PC-3 (cell line): Measurements from ENCODE around the gene PLEKHG3.

Experiments used
- EZH2 ChIP-seq: fragments of 300-600 bp; sonication (generic); IDR thresholded peaks from one replicate; pipeline ENCODE4 v1.6.1; 2017; ENCODE audit warnings: antibody characterized with exemption, mild to moderate bottlenecking, low read length; ENCODE audit not compliant: unreplicated experiment
- EZH2phosphoT487 ChIP-seq: fragments of 300-600 bp; sonication (generic); IDR thresholded peaks from 2 replicates; pipeline ENCODE4 v1.6.1; 2018; ENCODE audit warnings: mild to moderate bottlenecking, antibody characterized with exemption, low read length, borderline replicate concordance
- TF ChIP-seq, protein P1 (sequence below): fragments of 300-600 bp; sonication (generic); conservative IDR thresholded peaks from 2 replicates; pipeline ENCODE4 v1.5.1; 2017; ENCODE audit warnings: antibody characterized with exemption, low read depth, mild to moderate bottlenecking, low read length

DNA sequence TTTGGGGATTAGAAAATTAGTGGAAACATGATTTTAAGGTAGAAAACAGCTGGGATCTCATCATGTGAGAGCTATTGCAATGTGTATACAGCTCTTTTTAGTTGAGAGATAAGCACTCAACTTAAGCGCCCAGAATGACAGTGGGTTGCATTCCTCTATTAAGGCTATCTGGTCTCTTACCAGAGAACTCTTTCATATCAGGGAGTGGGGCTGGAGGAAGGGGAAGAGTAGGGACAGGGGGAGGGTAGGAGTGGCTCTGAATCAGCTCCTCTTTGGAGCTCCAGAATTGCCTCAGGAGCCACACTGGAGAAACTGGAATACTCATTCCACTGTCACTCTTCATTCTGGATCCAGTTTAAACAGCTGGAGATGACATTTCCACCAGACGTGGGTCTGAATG, 9.2 kb upstream of the PLEKHG3 start:
- TF ChIP-seq EZH2phosphoT487 (no peak), EZH2 (no peak)
- TF ChIP-seq, protein P1, sequence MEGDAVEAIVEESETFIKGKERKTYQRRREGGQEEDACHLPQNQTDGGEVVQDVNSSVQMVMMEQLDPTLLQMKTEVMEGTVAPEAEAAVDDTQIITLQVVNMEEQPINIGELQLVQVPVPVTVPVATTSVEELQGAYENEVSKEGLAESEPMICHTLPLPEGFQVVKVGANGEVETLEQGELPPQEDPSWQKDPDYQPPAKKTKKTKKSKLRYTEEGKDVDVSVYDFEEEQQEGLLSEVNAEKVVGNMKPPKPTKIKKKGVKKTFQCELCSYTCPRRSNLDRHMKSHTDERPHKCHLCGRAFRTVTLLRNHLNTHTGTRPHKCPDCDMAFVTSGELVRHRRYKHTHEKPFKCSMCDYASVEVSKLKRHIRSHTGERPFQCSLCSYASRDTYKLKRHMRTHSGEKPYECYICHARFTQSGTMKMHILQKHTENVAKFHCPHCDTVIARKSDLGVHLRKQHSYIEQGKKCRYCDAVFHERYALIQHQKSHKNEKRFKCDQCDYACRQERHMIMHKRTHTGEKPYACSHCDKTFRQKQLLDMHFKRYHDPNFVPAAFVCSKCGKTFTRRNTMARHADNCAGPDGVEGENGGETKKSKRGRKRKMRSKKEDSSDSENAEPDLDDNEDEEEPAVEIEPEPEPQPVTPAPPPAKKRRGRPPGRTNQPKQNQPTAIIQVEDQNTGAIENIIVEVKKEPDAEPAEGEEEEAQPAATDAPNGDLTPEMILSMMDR: no peak
